GM08714 (cell line): ENCODE results near the gene IDUA.

Experiments
- H3K4me3 ChIP-seq: fragments of 200-500 bp; sonication (Bioruptor generic); 2 replicates; pipeline ENCODE4 v1.5.1; 2014; ENCODE audit warnings: mild to moderate bottlenecking, low read length, inconsistent platforms
- ZNF274 ChIP-seq: IDR thresholded peaks from 2 replicates; pipeline ENCODE4 v1.6.1; 2012; ENCODE audit warnings: mild to moderate bottlenecking, low read depth, low read length

The IDUA gene

GRCh38 chr4:960636-961350 lies 26.1 kb upstream of the IDUA start:
- TF ChIP-seq ZNF274 = no peak
- H3K4me3 ChIP-seq = no peak overlapping the region

GRCh38 chr4:961351-962230 lies 25.3 kb upstream of the IDUA start:
- TF ChIP-seq ZNF274 = no peak
- no peak overlapping the region for H3K4me3 ChIP-seq

- TF ChIP-seq ZNF274 = no peak
- no peak overlapping the region for H3K4me3 ChIP-seq
Observed at GRCh38 chr4:962231-963208, 24.3 kb upstream of the IDUA start.

GRCh38 chr4:963276-964225 lies 23.3 kb upstream of the IDUA start:
- no peak overlapping the region for H3K4me3 ChIP-seq
- TF ChIP-seq ZNF274 = no peak

- TF ChIP-seq ZNF274 = no peak
- H3K4me3 ChIP-seq = no peak overlapping the region
Observed at GRCh38 chr4:964346-965025, 22.4 kb upstream of the IDUA start.

GRCh38 chr4:965048-965765 lies 21.6 kb upstream of the IDUA start:
- no peak for TF ChIP-seq ZNF274
- no peak overlapping the region for H3K4me3 ChIP-seq

GRCh38 chr4:965766-966134 lies 21.1 kb upstream of the IDUA start:
- H3K4me3 ChIP-seq = no peak overlapping the region
- TF ChIP-seq ZNF274 = no peak

GRCh38 chr4:966266-967112 lies 20.4 kb upstream of the IDUA start:
- no peak for TF ChIP-seq ZNF274
- no peak overlapping the region for H3K4me3 ChIP-seq

- no peak overlapping the region for H3K4me3 ChIP-seq
- no peak for TF ChIP-seq ZNF274
Observed at GRCh38 chr4:967113-968104, 19.4 kb upstream of the IDUA start.

- H3K4me3 ChIP-seq = no peak overlapping the region
- TF ChIP-seq ZNF274 = no peak
Observed at GRCh38 chr4:968221-968620, 18.6 kb upstream of the IDUA start.
